Stimulated activated CD4-positive, alpha-beta T cell treated with anti-CD3 and anti-CD28 coated beads, Interleukin-15, amount 100 ng/mL, for 48 hours (primary cell): ENCODE results near the gene PPP1R2C.

Source experiments
- DNase-seq, 2 donors: peaks; one replicate each; pipeline ENCODE4 v3.0.0-alpha.2; 2020; ENCODE audit warnings: low read depth in 2 of 2

PPP1R2C gene

DNA sequence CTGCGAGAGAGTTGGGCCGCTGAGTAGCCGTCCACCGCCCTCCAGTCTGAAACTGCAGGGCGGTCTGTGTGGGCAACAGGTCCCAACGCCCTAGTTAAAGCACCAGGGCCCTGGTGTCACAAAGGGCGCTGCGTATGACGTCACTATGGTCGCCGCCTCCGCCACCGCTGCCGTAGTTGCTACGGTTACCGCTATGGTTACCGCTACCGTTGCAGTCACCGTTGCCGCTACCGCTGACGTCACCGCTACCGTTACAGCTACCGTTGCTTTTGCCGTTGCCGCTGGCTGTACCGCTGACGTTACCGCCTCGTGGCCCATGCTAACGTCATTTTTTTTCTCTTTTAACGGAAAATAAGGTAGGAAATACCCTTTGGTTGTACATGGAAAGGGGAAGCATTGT lies at the start of gene PPP1R2C:
PPP1R2C (minus strand) TSS at position 68 of the 400 bp plus-strand sequence. CDS start 84 bp downstream, outside the sequence.
- peak in 1 of 2 donors; percentile 34 for DNase-seq

DNA sequence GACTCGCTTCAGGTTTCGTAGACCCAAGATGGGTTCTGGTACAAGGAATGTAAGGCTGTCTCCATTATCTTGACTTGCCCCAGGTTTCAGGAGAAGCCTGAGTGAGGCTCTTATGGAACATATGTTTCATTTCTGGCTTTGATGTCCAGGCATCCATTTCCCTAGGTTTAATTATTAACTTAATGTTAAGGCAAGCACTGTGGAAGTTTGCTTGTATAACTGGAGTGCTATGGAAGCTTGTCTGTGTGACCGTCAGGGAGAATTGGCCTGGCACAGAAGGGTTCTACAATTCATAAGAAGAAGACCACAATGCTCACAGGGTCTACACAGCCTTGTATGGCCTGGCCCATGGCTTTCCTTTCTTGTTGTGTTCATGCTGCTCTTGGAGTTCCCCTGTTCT lies 47.2 kb upstream of the PPP1R2C start:
- DNase-seq = no peak

DNA sequence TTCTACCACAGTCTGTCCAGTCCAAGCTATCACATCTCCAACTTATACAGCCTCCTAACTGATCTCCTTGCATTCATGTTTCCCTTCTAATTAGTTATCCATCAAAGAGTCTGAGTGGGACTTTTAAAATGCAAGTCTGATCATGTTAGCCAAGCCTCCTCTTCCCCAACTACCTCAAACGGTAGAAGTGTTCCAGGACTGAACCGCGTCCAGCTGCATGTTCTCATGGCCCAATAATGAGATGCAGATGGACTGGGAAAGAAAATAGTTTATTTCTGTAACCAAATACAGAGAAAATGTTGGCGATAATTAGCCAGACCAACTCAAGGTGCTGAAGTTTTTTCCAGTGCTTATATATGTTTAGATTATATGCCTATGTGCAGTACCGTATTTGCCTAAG lies 46.6 kb upstream of the PPP1R2C start:
- no peak for DNase-seq

DNA sequence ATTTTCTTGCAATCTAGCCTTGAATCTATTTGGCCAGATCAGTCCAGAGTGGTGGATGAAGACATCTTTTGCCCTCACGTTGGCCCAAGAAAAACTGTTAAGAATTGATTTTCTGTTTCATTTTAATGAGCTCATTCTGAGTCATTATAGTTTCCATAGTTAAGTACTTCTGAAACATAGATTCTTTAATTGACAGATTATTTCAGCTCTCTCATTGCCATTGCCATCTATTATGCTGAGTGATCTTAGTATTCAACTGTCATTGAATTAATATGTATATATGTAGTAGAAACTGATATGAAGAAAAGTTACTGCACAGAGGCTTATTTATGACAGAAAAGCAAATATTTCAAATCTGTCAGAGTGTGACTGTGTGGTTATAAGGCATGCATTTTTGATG lies 45.5 kb upstream of the PPP1R2C start:
- no peak for DNase-seq

DNA sequence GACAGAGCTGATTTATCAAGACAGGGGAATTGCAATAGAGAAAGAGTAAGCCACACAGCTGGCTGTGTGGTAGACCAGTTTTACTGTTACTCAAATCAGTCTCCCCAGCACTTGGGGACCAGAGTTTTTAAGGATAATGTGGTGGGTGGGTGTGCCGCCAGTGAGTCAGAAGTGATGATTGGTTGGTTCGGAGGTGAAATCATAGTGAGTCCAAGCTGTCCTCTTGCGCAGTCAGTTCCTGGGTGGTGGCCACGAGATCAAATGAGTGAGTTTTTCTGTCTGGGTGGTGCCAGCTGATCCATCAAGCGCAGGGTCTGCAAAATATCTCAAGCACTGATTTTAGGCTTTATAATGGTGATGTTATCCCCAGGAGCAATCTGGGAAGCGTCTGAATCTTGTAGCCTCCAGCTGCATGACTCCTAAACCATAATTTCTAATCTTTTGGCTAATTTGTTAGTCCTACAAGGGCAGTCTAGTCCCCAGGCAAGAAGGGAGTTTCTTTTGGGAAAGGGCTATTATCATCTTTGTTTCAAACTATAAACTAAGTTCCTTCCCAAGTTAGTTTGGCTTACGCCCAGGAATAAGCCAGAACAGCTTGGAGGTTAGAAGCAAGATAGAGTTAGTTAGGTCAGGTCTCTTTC lies 44.0 kb upstream of the PPP1R2C start:
- no peak for DNase-seq

DNA sequence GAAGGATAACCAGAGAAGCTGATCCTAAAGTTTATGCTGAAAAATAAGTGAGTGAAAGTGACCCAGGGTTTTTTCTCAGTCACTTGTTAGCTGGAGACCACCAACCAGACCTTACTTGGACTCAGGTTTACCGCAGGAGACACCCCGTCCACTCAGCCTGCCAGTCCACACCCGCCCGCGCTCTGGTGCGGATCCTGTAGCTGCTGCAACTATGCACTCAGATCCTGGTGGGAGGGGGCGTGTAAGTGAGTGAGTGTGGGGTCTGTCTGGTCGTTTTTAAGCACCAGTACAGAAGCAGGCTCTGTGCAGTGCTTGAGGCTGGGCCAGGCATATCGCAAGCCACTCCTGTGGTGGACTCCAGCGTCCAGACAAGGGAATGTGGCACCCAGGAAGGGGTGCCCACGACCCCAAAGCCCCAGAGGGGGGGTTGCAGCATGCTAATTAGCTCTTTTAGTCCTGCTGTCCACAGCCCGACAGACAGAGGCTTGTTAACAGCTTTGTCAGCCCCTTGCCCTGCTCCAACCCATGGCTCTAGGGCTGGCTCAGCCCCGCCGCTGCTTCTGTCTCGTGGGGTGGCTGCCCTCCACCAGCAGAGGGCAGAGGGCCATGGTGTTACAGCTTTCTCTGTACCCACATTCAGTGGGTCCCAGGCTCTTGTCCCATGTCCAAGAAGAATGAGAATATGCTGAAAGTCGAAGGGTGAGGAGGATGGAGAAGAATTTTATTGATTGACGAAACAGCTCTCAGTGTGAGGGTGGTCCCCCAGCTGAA lies 40.4 kb upstream of the PPP1R2C start:
- no peak for DNase-seq

DNA sequence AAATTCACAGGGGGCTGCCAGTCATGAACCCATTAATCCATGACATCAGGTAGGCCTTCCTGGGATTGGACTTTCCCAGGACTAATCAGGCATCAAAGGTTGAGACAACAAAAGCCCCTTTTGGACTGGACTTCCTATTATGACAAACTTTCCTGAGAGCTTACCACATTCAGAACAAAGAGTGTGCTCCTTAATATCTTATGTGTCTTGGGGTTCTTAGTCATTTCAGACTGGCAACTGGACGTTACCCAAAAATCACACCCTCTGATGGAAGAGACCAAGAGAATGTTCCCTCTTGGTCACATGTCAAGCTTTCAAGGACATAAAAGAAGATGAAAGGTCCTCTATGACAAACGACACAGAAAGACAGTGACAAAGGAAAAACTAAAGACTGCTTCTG lies 31.6 kb upstream of the PPP1R2C start:
- no peak for DNase-seq

DNA sequence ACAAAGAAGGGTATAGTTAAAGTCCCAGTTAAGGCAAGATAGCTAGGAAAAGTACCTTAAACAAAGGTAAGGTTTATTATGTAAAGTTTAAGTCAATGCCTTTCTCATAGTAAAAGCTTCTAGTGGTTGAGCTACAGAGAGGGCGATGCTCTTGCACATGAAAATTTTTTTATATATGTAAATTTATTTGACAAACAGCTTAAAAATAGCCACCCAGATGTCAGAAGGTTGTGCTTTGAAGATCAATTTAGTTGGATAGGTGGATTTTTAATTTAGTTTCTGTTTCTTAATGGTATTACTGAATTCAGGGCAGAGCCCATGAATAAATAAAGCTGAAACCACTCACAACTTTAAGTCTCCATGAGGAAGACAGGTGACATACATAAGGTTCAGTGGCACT lies 29.4 kb upstream of the PPP1R2C start:
- DNase-seq = no peak

DNA sequence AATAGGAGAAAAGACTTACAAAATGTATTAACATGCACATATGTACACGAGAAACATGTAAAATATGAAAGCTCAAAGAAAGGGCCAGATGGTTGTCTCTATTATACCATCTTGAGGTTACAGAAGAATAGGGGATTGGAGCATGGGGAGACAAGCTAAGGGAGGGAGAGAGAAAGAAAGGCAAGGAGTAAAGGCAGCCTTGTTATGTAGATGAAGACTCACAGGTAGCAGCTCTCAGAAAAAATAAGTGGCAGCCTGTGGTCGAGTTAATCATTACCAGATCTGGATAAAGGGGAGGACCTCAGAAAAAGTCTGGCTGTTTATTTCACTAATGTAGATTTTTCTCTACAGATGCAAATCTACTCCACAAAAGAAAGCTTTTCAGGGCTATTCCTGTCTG lies 26.6 kb upstream of the PPP1R2C start:
- no peak for DNase-seq

DNA sequence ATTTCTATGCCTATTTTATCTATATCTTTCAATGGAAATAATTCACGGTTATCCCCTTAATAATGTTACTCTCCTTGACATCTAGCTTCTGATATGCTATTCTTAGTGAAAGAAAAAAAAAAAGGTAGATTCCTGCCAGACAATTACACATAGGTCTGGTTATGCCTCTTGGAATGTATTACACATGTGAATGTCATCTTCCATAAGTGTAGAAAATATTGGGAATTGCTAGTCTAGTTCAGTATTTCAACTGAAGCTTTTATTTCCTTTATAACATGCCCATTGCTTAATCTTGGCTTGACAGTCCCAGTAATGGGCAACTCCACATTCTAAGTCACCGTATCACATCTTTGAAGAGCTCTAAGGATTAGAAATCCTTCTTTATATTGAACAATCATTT lies 25.4 kb upstream of the PPP1R2C start:
- DNase-seq = no peak

DNA sequence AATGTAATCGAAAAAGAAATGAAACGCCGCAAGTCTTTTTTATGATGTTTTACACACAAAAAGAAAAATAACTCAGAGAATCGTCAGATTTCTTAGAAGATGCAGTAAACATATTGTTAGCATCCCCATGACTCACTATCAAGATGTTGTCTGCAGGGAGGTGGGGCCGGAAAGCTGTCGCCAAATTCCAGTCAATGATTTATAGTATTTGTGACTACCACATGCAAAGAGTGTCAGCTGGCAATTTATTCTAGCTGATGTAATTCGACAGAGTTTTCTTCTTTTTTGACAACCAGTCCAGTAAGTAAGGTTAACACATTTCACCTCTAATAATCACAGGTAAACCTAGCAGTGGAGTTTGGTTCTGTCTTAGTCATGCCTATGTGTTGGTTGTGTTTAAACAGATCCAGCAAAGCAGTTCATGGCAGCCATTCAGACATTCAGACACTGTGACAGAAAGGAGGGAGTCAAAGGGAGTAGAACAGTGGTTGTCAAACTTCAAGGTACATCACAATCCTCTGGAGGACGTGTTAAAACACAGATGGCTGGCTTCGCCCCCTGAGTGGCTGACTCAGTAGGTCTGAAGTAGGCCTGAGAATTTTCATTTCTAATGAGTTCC lies 19.8 kb upstream of the PPP1R2C start:
- no peak for DNase-seq

DNA sequence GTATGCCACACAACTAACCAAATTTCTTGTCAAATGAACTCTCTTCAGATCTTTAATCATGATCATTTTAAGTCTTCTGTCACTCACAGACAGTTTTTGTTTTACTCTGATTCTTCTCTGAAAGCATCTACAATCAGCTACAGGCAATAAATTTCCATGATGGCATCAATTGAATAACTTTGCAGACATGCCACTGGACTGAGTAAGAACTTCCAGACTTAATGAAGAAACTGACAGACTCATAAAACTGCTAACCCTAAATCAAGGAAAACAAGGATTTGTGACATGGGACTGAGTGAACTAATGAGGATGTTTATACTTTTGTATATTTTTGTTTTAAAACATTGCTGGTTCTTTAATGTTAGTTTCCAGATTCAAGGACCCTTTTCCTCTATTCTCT lies 5.5 kb upstream of the PPP1R2C start:
- DNase-seq = no peak

DNA sequence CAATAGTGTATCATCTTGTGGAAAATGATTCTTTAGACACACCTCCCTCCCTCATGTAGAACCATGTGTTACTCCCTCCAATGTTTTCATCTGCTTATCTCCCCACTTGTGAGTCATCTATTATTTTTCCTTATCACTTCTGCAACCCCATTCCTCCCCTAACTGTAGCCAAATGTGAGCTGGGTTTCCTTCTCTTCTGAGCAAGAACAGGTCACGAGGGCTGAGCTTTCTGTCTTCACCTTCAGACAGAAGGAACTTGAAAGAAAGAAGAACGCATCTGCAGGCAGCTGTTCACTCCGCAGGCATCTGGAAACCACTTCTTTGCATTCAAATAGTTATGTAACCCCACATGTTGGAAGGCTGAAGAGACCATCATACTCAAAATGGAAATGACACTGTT lies 1.8 kb downstream of the PPP1R2C start:
- no peak for DNase-seq

DNA sequence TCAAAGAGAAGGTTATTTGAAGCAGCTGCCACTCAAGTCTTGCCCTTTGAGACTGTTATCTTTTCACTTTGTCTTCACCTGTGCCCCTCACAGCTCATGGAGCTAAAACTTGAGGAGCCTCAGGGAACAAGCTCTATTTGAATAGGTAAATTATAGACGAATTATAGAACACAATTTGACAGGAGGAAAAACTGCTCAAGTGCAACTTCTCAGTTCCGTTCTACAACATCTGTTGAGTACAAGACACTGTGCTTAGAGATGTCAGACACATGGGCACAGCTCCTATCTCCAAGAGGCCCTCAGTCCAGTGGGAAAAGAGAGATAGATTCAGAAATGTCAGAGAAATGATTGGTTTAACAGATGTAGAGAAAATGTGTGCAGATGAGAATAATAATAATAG lies 5.1 kb downstream of the PPP1R2C start:
- DNase-seq = no peak

DNA sequence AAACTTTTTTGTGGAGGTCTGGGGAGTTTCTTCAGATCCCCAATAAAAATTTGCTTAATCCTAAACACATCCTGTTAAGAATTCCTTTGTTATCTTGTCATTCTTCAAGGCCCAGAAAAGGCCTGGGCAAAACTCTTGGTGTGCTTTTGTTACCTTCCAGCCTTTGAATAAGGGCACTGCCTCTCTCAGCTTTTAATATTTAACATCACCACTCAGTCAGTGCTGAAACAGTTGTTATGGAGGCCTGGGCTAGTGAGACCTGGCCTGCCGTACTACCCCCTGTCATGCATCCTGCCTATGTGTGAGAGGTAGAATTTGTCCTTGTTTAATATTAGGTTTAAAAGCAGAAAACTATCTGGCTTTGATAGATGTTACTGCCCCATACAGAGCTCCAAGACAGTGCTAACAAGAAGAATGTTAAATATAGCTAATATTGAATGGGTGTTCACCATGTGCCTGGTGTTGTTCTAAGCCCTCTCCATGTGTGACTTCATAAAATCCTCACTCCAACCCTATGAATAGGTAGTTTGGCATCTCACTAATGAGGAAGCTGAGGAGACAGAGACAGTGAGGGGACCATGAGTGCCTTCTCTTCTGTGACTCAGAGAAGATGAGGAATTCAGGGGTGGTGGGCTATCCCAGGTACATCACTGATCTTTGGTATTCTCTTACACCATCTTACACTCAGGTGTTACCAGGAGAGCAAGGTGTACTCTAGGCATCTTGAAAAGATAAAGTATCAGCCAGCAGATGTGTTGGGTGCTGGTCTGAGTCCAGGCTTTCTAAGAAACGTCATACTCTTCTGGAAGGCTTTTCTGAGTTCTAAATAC lies 6.2 kb downstream of the PPP1R2C start:
- DNase-seq = no peak

DNA sequence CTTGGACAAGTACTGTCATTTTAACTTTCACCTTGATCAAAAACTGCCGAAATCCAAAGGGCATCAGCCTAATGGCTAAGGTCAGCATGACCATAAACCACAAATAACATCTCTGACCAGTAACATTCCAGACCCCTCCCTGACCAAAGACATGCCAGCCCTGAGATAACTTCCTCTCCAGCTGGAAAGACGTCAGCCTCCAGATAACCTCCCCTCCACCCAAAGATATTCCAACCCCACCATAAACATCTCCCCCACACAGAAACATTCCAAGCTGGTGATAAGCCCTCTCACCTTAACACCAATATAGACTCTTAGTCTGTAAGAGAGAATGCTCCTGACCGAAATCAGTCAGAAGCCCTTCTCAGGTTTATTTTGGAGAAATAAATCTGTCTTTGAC lies 7.4 kb downstream of the PPP1R2C start:
- no peak for DNase-seq

DNA sequence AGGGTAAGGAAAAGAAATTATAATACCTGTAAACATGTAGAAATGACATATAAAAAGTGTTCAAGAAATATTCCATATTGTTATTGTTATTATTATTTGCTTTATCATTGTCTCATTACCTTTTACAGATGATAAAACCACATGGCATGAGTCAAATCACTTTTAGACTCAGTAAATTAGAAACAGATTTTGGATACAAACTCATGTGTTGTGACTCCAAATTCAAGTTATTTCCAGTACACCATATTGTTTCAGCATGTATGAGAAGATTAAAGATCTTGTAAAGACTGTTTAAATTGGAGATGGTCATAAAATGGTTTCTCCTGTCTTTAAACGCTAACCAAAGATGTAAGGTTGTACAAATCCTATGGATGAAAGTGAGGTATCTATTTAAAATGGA lies 18.1 kb downstream of the PPP1R2C start:
- DNase-seq = no peak

DNA sequence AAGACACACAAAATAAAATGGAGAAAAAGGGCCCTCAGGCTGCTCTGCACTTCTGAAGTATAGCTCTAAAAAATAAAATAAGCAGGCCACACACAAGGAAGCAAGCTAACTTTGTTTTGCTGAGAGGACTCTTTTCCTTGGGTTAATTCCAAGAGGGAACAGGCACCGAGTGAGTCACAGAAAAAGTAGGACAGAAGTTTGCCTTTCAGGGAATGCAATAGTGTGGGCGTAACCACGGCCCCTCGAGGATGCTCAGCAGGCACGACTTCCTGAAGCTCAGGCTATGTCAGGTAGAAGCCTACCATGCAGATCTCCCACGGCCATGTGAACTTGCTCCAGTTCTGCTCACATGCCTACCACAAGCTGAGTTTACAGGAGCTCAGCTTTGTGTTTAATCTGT lies 22.1 kb downstream of the PPP1R2C start:
- no peak for DNase-seq

DNA sequence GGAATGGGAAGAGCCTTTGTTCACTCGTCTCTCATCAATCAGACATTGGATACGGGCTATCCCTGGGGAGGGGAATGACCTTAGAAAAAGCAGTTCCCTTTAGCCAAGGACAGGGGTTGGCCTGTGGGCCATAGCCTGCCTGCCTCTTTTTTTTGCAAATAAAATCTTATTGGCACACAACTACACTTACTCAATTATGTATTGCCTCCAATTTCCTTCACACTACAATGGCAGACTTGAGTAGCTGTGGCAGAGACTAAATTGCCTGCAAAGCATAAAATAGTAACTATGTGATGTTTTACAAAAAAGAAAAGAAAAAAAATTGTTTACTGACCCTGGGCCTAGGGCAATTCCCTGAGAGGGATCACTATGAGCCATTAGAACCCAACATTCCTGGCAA lies 23.4 kb downstream of the PPP1R2C start:
- no peak for DNase-seq

DNA sequence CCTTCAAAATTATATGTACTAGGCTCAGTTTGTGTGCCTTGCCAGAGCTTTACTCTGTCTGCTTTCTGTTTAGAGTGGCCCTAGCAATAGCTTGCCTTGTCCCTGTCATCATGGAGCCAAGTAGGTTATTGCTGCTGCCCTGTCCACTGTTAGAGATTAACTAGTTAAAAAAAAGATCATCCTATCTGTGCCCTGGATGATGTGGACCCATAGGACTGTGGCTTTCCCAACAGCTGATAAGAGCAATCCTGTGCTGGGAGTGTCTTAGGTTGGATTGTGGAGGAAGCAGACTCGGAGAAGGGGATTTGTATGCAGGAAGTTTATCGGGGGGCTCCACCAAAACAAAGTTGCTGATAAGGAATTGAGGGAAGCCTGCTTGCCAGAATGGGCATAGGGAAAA lies 23.8 kb downstream of the PPP1R2C start:
- no peak for DNase-seq

DNA sequence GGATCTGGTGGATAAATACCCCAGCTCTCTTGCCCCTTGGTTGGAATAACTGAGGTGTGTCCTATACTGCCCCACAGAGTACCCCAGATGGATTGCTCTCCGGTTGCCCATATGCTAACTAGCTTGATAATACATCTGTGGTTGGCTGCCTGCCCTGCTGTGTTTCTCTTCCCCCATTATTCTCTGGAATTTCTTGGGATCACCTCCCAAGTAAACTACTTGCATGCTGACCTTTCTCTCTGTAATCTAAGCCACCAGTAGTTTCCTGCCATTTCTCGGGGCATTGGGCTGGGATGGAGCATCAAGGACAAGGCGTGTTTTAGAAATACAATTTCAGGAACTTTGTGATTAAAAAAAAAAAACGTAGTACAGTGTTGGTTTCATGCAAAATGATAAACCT lies 25.2 kb downstream of the PPP1R2C start:
- DNase-seq = no peak

DNA sequence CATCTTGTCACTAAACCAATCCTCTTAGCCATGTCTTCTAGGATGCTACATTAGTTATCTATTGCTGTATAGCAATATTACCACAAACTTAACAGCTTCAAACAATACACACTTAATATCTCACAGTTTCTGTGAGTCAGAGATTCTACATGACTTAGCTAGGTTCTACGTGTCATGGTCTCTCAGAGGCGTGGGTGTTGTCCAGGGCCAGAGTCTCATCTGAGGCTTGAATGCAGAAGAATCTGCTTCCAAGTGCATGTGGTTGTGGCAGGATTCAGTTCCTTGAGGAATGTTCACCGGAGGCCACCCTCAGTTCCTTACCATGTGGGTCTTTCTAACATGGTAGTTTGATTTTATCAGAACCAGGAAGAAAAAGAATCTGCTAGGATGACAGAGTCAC lies 26.4 kb downstream of the PPP1R2C start:
- no peak for DNase-seq
